ENCODE measurements around the gene CCDC82. TPM values are rescaled to one million over a fixed set of nuclear protein-coding genes. Genes with fewer than 3 reads are reported as not detected.

CCDC82 gene
- total and polyA plus RNA-seq, 8 donors = 12.0 to 188 (median 48.0) TPM

DNA sequence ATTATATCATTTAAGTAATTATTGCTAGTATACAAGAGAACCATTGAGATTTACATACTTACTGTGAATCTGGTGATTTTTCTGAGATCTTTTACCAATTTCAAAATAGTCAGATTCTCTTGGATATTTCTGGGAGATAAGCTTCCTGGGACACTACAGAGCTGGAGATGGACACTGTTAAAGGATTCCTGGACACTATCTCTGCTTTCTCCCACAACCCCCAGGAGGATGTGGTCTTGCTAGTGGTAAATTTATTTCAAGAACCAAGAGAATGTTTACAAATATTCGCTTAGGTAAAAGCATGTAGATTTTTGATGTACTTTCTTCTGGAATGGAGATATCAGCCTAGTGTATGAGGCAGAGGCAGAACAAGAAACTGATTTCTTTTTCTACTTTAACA, 12.9 kb downstream of the CCDC82 start:
- H3K36me3 ChIP-seq = peaks cover 0 to 38% (median 34%) of the 10 kb centered on the region in 4 donors
- intact Hi-C loops (cut with DNase I; ENCODE audit: low total_unique reads) = no loop called here
- no peaks in the 10 kb centered on the region for H3K27me3 ChIP-seq
- TF ChIP-seq, protein P1, sequence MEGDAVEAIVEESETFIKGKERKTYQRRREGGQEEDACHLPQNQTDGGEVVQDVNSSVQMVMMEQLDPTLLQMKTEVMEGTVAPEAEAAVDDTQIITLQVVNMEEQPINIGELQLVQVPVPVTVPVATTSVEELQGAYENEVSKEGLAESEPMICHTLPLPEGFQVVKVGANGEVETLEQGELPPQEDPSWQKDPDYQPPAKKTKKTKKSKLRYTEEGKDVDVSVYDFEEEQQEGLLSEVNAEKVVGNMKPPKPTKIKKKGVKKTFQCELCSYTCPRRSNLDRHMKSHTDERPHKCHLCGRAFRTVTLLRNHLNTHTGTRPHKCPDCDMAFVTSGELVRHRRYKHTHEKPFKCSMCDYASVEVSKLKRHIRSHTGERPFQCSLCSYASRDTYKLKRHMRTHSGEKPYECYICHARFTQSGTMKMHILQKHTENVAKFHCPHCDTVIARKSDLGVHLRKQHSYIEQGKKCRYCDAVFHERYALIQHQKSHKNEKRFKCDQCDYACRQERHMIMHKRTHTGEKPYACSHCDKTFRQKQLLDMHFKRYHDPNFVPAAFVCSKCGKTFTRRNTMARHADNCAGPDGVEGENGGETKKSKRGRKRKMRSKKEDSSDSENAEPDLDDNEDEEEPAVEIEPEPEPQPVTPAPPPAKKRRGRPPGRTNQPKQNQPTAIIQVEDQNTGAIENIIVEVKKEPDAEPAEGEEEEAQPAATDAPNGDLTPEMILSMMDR (IDR thresholded peaks at IDR 0.05) = no peak
- TF ChIP-seq POLR2AphosphoS5 (IDR thresholded peaks at IDR 0.05) (no peak), EP300 (IDR thresholded peaks at IDR 0.05) (no peak), POLR2A (IDR thresholded peaks at IDR 0.05) (no peak)
- DNase-seq = no peak
- WGBS, 5 donors = 76 to 91% (median 89%) methylated on average over 1 of the region's 1 CpG
- no peak overlapping the region for H3K4me3 ChIP-seq
- H3K4me1 ChIP-seq = no peaks in the 10 kb centered on the region
- no peak overlapping the region for H3K27ac ChIP-seq
- no peaks in the 10 kb centered on the region for H3K9me3 ChIP-seq

DNA sequence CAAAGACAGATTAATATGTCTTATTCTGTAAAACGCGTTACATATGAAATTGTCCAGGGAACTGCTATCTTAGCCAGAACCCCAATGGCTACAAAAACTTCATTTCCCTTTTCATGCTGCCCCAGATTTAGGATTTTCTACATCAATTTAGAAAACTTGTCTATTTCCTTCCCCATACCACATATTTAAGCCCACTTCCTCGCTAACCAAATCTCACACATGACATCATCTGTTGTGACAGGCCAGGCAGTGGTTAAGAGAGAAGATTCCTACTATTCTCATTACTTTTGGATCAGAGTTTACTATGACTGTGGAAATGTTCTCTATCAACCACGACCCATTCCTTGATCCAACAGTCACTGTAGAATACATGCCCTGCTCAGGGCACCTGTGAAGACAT, 15.9 kb downstream of the CCDC82 start:
- DNase-seq = no peak
- H3K9me3 ChIP-seq = no peaks in the 10 kb centered on the region
- H3K36me3 ChIP-seq = peaks cover 8 to 50% (median 42%) of the 10 kb centered on the region in 4 donors
- no peak overlapping the region for H3K4me3 ChIP-seq
- intact Hi-C loops (cut with DNase I; ENCODE audit: low total_unique reads) = no loop called here
- H3K27ac ChIP-seq = no peak overlapping the region
- H3K27me3 ChIP-seq = no peaks in the 10 kb centered on the region
- no peaks in the 10 kb centered on the region for H3K4me1 ChIP-seq
- 88 to 97% (median 95%) methylated on average over 4 of the region's 4 CpGs for WGBS, 5 donors
- TF ChIP-seq POLR2AphosphoS5 (IDR thresholded peaks at IDR 0.05) = no peak
- TF ChIP-seq, protein P1 (IDR thresholded peaks at IDR 0.05) = no peak
- no peak for TF ChIP-seq EP300 (IDR thresholded peaks at IDR 0.05)
- TF ChIP-seq POLR2A (IDR thresholded peaks at IDR 0.05) = no peak

DNA sequence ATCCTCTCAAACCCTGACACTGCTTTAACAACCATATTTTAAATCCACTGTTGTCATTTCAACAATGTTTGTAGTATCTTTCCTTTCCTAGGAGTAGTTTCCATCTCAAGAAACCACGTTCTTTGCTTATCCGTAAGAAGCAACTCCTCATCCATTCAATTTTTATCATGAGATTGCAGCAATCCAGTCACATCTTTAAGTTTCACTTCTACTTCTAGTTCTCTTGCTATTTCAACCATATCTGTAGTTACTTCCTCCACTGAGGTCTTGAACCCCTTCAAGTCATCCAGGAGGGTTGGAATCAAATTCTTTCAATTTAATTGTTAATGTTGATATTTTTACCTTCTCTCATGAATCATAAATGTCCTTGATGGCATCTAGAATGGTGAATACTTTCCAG, 22.4 kb downstream of the CCDC82 start:
- H3K4me3 ChIP-seq = no peak overlapping the region
- H3K36me3 ChIP-seq = peaks cover 8 to 73% (median 63%) of the 10 kb centered on the region in 4 donors
- DNase-seq = no peak
- H3K9me3 ChIP-seq = peaks cover 0 to 7% (median 0%) of the 10 kb centered on the region in 4 donors
- 94 to 97% (median 95%) methylated on average over 2 of the region's 2 CpGs for WGBS, 5 donors
- TF ChIP-seq POLR2A (IDR thresholded peaks at IDR 0.05) (no peak), EP300 (IDR thresholded peaks at IDR 0.05) (no peak), POLR2AphosphoS5 (IDR thresholded peaks at IDR 0.05) (no peak)
- TF ChIP-seq, protein P1 (IDR thresholded peaks at IDR 0.05) = no peak
- intact Hi-C loops (cut with DNase I; ENCODE audit: low total_unique reads) = no loop called here
- no peak overlapping the region for H3K27ac ChIP-seq
- H3K4me1 ChIP-seq = no peaks in the 10 kb centered on the region
- H3K27me3 ChIP-seq = no peaks in the 10 kb centered on the region

DNA sequence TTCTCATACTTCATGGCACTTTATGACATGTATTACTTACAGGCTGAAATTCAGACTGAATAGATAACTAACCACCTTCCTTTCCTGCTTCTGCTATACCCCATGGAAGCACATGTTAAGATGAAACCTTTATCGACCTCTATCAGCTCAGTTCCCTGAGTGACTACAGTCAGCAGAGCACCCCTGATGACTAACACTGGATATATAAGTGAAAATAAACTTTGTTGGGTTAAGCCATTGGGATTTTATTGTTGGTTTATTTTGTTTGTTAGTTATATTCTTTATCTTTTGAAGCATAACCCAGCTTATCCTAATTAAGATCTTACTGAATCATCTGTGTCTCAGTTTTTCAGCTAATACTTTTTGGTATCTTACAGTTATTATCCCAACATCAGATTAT, 23.7 kb downstream of the CCDC82 start:
- WGBS, 5 donors = 67 to 86% (median 75%) methylated on average over 1 of the region's 1 CpG
- DNase-seq = no peak

More for the DNA sequence above, 23.7 kb downstream of the CCDC82 start:
- H3K27me3 ChIP-seq = no peaks in the 10 kb centered on the region
- H3K4me3 ChIP-seq = no peak overlapping the region
- H3K36me3 ChIP-seq = peaks cover 8 to 65% (median 51%) of the 10 kb centered on the region in 4 donors
- peaks cover 0 to 7% (median 0%) of the 10 kb centered on the region in 4 donors for H3K9me3 ChIP-seq
- no peaks in the 10 kb centered on the region for H3K4me1 ChIP-seq
- no peak overlapping the region for H3K27ac ChIP-seq
- intact Hi-C loops (cut with DNase I; ENCODE audit: low total_unique reads) = no loop called here
- TF ChIP-seq POLR2A (IDR thresholded peaks at IDR 0.05) = no peak
- TF ChIP-seq EP300 (IDR thresholded peaks at IDR 0.05) = no peak
- TF ChIP-seq, protein P1 (IDR thresholded peaks at IDR 0.05) = no peak
- TF ChIP-seq POLR2AphosphoS5 (IDR thresholded peaks at IDR 0.05) = no peak
